G401 (cell line): ENCODE results near the gene DAP. TPM values are rescaled to one million over a fixed set of nuclear protein-coding genes. Genes with fewer than 3 reads are reported as not detected.
"Not testable (repeated sequence)": the region's sequence is repeated elsewhere in the genome, so short reads cannot be mapped to it uniquely, and the experiment has no call there.

ENCODE experiments used
- DNase-seq: peaks from one replicate; pipeline ENCODE4 v3.0.0-alpha.2; 2015; ENCODE audit warnings: low spot score
- in situ Hi-C: cut with HindIII; loops from 2 replicates; pipeline ENCODE4 v1.10.0; 2016; ENCODE audit warnings: low sequenced_read_pairs, mixed read lengths
- total RNA-seq: library from RNA; depleted of rRNA; stranded (reverse); fragments of >200 nt; shearing (Covaris generic); gene quantifications from 2 replicates; pipeline ENCODE4 v1.2.3, GENCODE V29; 2014

Gene DAP
- total RNA-seq, 1 experiment from 2014 or later, result 10.4 TPM

- no peak for DNase-seq
- in situ Hi-C loops, result no loop called here
These were observed 41.1 kb downstream of the DAP start for GRCh38 chr5:10719965-10720364.

- in situ Hi-C loops, result not testable (repeated sequence)
These were observed 42.4 kb downstream of the DAP start for GRCh38 chr5:10718617-10719016.

GRCh38 chr5:10716825-10717224, 44.2 kb downstream of the DAP start:
- DNase-seq, in situ Hi-C loops: not testable (repeated sequence)

More at GRCh38 chr5:10718617-10719016, 42.4 kb downstream of the DAP start:
- not testable (repeated sequence) for DNase-seq

GRCh38 chr5:10715605-10716290, 45.3 kb downstream of the DAP start:
- DNase-seq, result no peak
- in situ Hi-C loops, result no loop called here

GRCh38 chr5:10712574-10713366, 48.3 kb downstream of the DAP start:
- in situ Hi-C loops, result no loop called here
- DNase-seq, result no peak

- DNase-seq, result no peak
- in situ Hi-C loops, result no loop called here
These were observed 49.5 kb downstream of the DAP start for GRCh38 chr5:10711562-10711961.

- DNase-seq, result no peak
These were observed 50.4 kb downstream of the DAP start for GRCh38 chr5:10710513-10711128.

GRCh38 chr5:10709933-10710332, 51.1 kb downstream of the DAP start:
- in situ Hi-C loops, result no loop called here
- no peak for DNase-seq

More at GRCh38 chr5:10710513-10711128, 50.4 kb downstream of the DAP start:
- in situ Hi-C loops, result no loop called here

GRCh38 chr5:10709409-10709808, 51.6 kb downstream of the DAP start:
- no peak for DNase-seq
- in situ Hi-C loops, result no loop called here

GRCh38 chr5:10708189-10708944, 52.7 kb downstream of the DAP start:
- no peak for DNase-seq
- in situ Hi-C loops, result no loop called here

GRCh38 chr5:10707198-10708142, 53.6 kb downstream of the DAP start:
- no peak for DNase-seq
- in situ Hi-C loops, result no loop called here

GRCh38 chr5:10706326-10706725, 54.7 kb downstream of the DAP start:
- in situ Hi-C loops, result no loop called here
- no peak for DNase-seq

- in situ Hi-C loops, result no loop called here
- DNase-seq, result no peak
These were observed 55.3 kb downstream of the DAP start for GRCh38 chr5:10705747-10706146.

GRCh38 chr5:10704949-10705621, 55.9 kb downstream of the DAP start:
- in situ Hi-C loops, result no loop called here
- no peak for DNase-seq

- no peak for DNase-seq
- in situ Hi-C loops, result no loop called here
These were observed 57.4 kb downstream of the DAP start for GRCh38 chr5:10703676-10704075.

GRCh38 chr5:10702911-10703491, 58.0 kb downstream of the DAP start:
- in situ Hi-C loops, result no loop called here
- no peak for DNase-seq

- in situ Hi-C loops, result no loop called here
- DNase-seq, result no peak
These were observed 58.9 kb downstream of the DAP start for GRCh38 chr5:10702040-10702629.
